HL-60/S4 treated with phorbol 12-myristate 13-acetate at 8.2 ng/mL for 4 days and 3 days (cell line): ENCODE results near the gene ABCA10.
"Not testable (repeated sequence)": the region's sequence is repeated elsewhere in the genome, so short reads cannot be mapped to it uniquely, and the experiment has no call there.

Source experiments
- in situ Hi-C: fragments of 300-500 bp; cut with MboI; formaldehyde crosslinking; loops from 2 replicates; pipeline ENCODE4 v1.15.0; 2022; ENCODE audit warnings: low sequenced_read_pairs

The ABCA10 gene

GRCh38 chr17:69175262-69175624 is 53.4 kb downstream of the ABCA10 start:
- in situ Hi-C loops, result no loop called here

GRCh38 chr17:69173118-69173517 is 55.5 kb downstream of the ABCA10 start:
- in situ Hi-C loops, result no loop called here

GRCh38 chr17:69170377-69170776 is 58.2 kb downstream of the ABCA10 start:
- in situ Hi-C loops, result no loop called here

- in situ Hi-C loops, result not testable (repeated sequence)
Observed at GRCh38 chr17:69168642-69169041, 60.0 kb downstream of the ABCA10 start.

GRCh38 chr17:69166957-69167356 is 61.7 kb downstream of the ABCA10 start:
- in situ Hi-C loops, result no loop called here

- in situ Hi-C loops, result no loop called here
Observed at GRCh38 chr17:69164206-69164605, 64.4 kb downstream of the ABCA10 start.

- in situ Hi-C loops, result no loop called here
Observed at GRCh38 chr17:69159418-69159817, 69.2 kb downstream of the ABCA10 start.

- in situ Hi-C loops, result no loop called here
Observed at GRCh38 chr17:69154267-69154666, 74.4 kb downstream of the ABCA10 start.

- in situ Hi-C loops, result no loop called here
Observed at GRCh38 chr17:69150333-69150732, 78.3 kb downstream of the ABCA10 start.

- in situ Hi-C loops, result no loop called here
Observed at GRCh38 chr17:69147460-69147859, 81.2 kb downstream of the ABCA10 start.

GRCh38 chr17:69144331-69145255 is 84.0 kb downstream of the ABCA10 start:
- in situ Hi-C loops, result no loop called here

- in situ Hi-C loops, result no loop called here
Observed at GRCh38 chr17:69143683-69144231, 84.9 kb downstream of the ABCA10 start.

GRCh38 chr17:69143151-69143550 is 85.5 kb downstream of the ABCA10 start:
- in situ Hi-C loops, result no loop called here

GRCh38 chr17:69142175-69142802 is 86.3 kb downstream of the ABCA10 start:
- in situ Hi-C loops, result no loop called here

GRCh38 chr17:69141431-69142174 is 87.0 kb downstream of the ABCA10 start, which contains the start of gene ABCA6:
Gene ABCA6 (minus strand): TSS chr17:69141895. CDS start chr17:69140703, 1,192 bp downstream.
- in situ Hi-C loops, result no loop called here

GRCh38 chr17:69134112-69134511 is 94.5 kb downstream of the ABCA10 start:
- in situ Hi-C loops, result no loop called here

GRCh38 chr17:69130627-69131296 is 97.9 kb downstream of the ABCA10 start:
- in situ Hi-C loops, result no loop called here

GRCh38 chr17:69123626-69124025 is 105.0 kb downstream of the ABCA10 start:
- in situ Hi-C loops, result no loop called here

- in situ Hi-C loops, result no loop called here
Observed at GRCh38 chr17:69122065-69122464, 106.6 kb downstream of the ABCA10 start.
